ENCODE results near the gene PPHLN1. TPM values are rescaled to one million over a fixed set of nuclear protein-coding genes. Genes with fewer than 3 reads are reported as not detected.
A peak's percentile ranks its signal among the peaks of the same experiment; 100 is the strongest.

PPHLN1 gene
- total RNA-seq, 2 donors from 2014 or later, result 90.9 to 91.8 TPM

GRCh38 chr12:42296503-42297109 lies 29.4 kb upstream of the PPHLN1 start:
- H3K9me3 ChIP-seq (ENCODE audit: control insufficient read depth, low read length, poor library complexity, severe bottlenecking), result no peaks in the 10 kb centered on the region
- no peak overlapping the region for H3K4me3 Mint-ChIP-seq
- peaks cover 12% of the 10 kb centered on the region for H3K4me1 Mint-ChIP-seq
- H3K27ac Mint-ChIP-seq, result no peak overlapping the region
- no peaks in the 10 kb centered on the region for H3K27me3 Mint-ChIP-seq
- no peak for DNase-seq
- no peak for ATAC-seq
- peaks cover 2% of the 10 kb centered on the region for H3K36me3 Mint-ChIP-seq (ENCODE audit: low read depth)

- H3K9me3 ChIP-seq (ENCODE audit: control insufficient read depth, low read length, poor library complexity, severe bottlenecking), result no peaks in the 10 kb centered on the region
- Mint-ChIP-seq H3K27ac (peak overlapping the region; percentile 74), H3K4me3 (peak overlapping the region; percentile 57), H3K36me3 (ENCODE audit: low read depth) (peaks cover 2% of the 10 kb centered on the region), H3K27me3 (no peaks in the 10 kb centered on the region), H3K4me1 (peaks cover 12% of the 10 kb centered on the region)
- ATAC-seq (no peak), DNase-seq (no peak)
These were observed 27.1 kb upstream of the PPHLN1 start for GRCh38 chr12:42298887-42299286.

GRCh38 chr12:42299392-42300308 lies 26.3 kb upstream of the PPHLN1 start:
- DNase-seq (no peak), ATAC-seq (peak; percentile 54)
- peaks cover 12% of the 10 kb centered on the region for H3K4me1 Mint-ChIP-seq
- H3K27ac Mint-ChIP-seq, result peak overlapping the region; percentile 74
- H3K27me3 Mint-ChIP-seq, result no peaks in the 10 kb centered on the region
- peak overlapping the region; percentile 66 for H3K4me3 Mint-ChIP-seq
- H3K36me3 Mint-ChIP-seq (ENCODE audit: low read depth), result peaks cover 2% of the 10 kb centered on the region
- H3K9me3 ChIP-seq (ENCODE audit: control insufficient read depth, low read length, poor library complexity, severe bottlenecking), result no peaks in the 10 kb centered on the region

GRCh38 chr12:42306297-42306696 lies 19.7 kb upstream of the PPHLN1 start:
- Mint-ChIP-seq H3K36me3 (ENCODE audit: low read depth) (peaks cover 2% of the 10 kb centered on the region), H3K4me1 (no peaks in the 10 kb centered on the region), H3K27me3 (no peaks in the 10 kb centered on the region), H3K27ac (no peak overlapping the region), H3K4me3 (no peak overlapping the region)
- ATAC-seq, result no peak
- DNase-seq, result no peak
- no peaks in the 10 kb centered on the region for H3K9me3 ChIP-seq (ENCODE audit: control insufficient read depth, low read length, poor library complexity, severe bottlenecking)

- Mint-ChIP-seq H3K36me3 (ENCODE audit: low read depth) (peaks cover 2% of the 10 kb centered on the region), H3K4me3 (no peak overlapping the region), H3K27me3 (no peaks in the 10 kb centered on the region), H3K4me1 (no peaks in the 10 kb centered on the region), H3K27ac (no peak overlapping the region)
- no peaks in the 10 kb centered on the region for H3K9me3 ChIP-seq (ENCODE audit: control insufficient read depth, low read length, poor library complexity, severe bottlenecking)
- ATAC-seq (no peak), DNase-seq (no peak)
These were observed 17.6 kb upstream of the PPHLN1 start for GRCh38 chr12:42308390-42308789.

GRCh38 chr12:42309996-42310395 lies 16.0 kb upstream of the PPHLN1 start:
- DNase-seq (no peak), ATAC-seq (no peak)
- H3K36me3 Mint-ChIP-seq (ENCODE audit: low read depth), result peaks cover 4% of the 10 kb centered on the region
- no peaks in the 10 kb centered on the region for H3K27me3 Mint-ChIP-seq
- H3K4me1 Mint-ChIP-seq, result no peaks in the 10 kb centered on the region
- no peaks in the 10 kb centered on the region for H3K9me3 ChIP-seq (ENCODE audit: control insufficient read depth, low read length, poor library complexity, severe bottlenecking)
- no peak overlapping the region for H3K4me3 Mint-ChIP-seq
- no peak overlapping the region for H3K27ac Mint-ChIP-seq

GRCh38 chr12:42315108-42315507 lies 10.9 kb upstream of the PPHLN1 start:
- Mint-ChIP-seq H3K4me3 (no peak overlapping the region), H3K4me1 (peaks cover 3% of the 10 kb centered on the region), H3K36me3 (ENCODE audit: low read depth) (peaks cover 8% of the 10 kb centered on the region), H3K27ac (no peak overlapping the region), H3K27me3 (no peaks in the 10 kb centered on the region)
- ATAC-seq (no peak), DNase-seq (no peak)
- H3K9me3 ChIP-seq (ENCODE audit: control insufficient read depth, low read length, poor library complexity, severe bottlenecking), result no peaks in the 10 kb centered on the region

- H3K27ac Mint-ChIP-seq, result no peak overlapping the region
- no peaks in the 10 kb centered on the region for H3K27me3 Mint-ChIP-seq
- H3K9me3 ChIP-seq (ENCODE audit: control insufficient read depth, low read length, poor library complexity, severe bottlenecking), result no peaks in the 10 kb centered on the region
- peaks cover 7% of the 10 kb centered on the region for H3K36me3 Mint-ChIP-seq (ENCODE audit: low read depth)
- no peak overlapping the region for H3K4me3 Mint-ChIP-seq
- ATAC-seq, result no peak
- peaks cover 12% of the 10 kb centered on the region for H3K4me1 Mint-ChIP-seq
- no peak for DNase-seq
These were observed 5.2 kb upstream of the PPHLN1 start for GRCh38 chr12:42320796-42321195.

GRCh38 chr12:42322567-42322966 lies 3.4 kb upstream of the PPHLN1 start:
- ATAC-seq (no peak), DNase-seq (no peak)
- no peak overlapping the region for H3K4me3 Mint-ChIP-seq
- peak overlapping the region; percentile 11 for H3K27ac Mint-ChIP-seq
- H3K27me3 Mint-ChIP-seq, result no peaks in the 10 kb centered on the region
- H3K36me3 Mint-ChIP-seq (ENCODE audit: low read depth), result peaks cover 14% of the 10 kb centered on the region
- peaks cover 22% of the 10 kb centered on the region for H3K4me1 Mint-ChIP-seq
- H3K9me3 ChIP-seq (ENCODE audit: control insufficient read depth, low read length, poor library complexity, severe bottlenecking), result no peaks in the 10 kb centered on the region

GRCh38 chr12:42323856-42324255 lies 2.1 kb upstream of the PPHLN1 start:
- H3K9me3 ChIP-seq (ENCODE audit: control insufficient read depth, low read length, poor library complexity, severe bottlenecking), result no peaks in the 10 kb centered on the region
- ATAC-seq (no peak), DNase-seq (no peak)
- Mint-ChIP-seq H3K27ac (no peak overlapping the region), H3K4me1 (peaks cover 26% of the 10 kb centered on the region), H3K36me3 (ENCODE audit: low read depth) (peaks cover 14% of the 10 kb centered on the region), H3K4me3 (no peak overlapping the region), H3K27me3 (no peaks in the 10 kb centered on the region)

- peak overlapping the region; percentile 99 for H3K27ac Mint-ChIP-seq
- DNase-seq (no peak), ATAC-seq (no peak)
- no peaks in the 10 kb centered on the region for H3K27me3 Mint-ChIP-seq
- no peaks in the 10 kb centered on the region for H3K9me3 ChIP-seq (ENCODE audit: control insufficient read depth, low read length, poor library complexity, severe bottlenecking)
- H3K36me3 Mint-ChIP-seq (ENCODE audit: low read depth), result peaks cover 9% of the 10 kb centered on the region
- peak overlapping the region; percentile 98 for H3K4me3 Mint-ChIP-seq
- H3K4me1 Mint-ChIP-seq, result peaks cover 32% of the 10 kb centered on the region
These were observed 678 bp upstream of the PPHLN1 start for GRCh38 chr12:42325326-42325652.

GRCh38 chr12:42326541-42327226 lies 717 bp downstream of the PPHLN1 start:
- Mint-ChIP-seq H3K27me3 (no peaks in the 10 kb centered on the region), H3K4me3 (peak overlapping the region; percentile 98), H3K27ac (peak overlapping the region; percentile 99), H3K4me1 (peaks cover 45% of the 10 kb centered on the region), H3K36me3 (ENCODE audit: low read depth) (peaks cover 9% of the 10 kb centered on the region)
- no peaks in the 10 kb centered on the region for H3K9me3 ChIP-seq (ENCODE audit: control insufficient read depth, low read length, poor library complexity, severe bottlenecking)
- peak; percentile 31 for ATAC-seq
- no peak for DNase-seq

- H3K27ac Mint-ChIP-seq, result peak overlapping the region; percentile 99
- peaks cover 48% of the 10 kb centered on the region for H3K4me1 Mint-ChIP-seq
- H3K27me3 Mint-ChIP-seq, result no peaks in the 10 kb centered on the region
- H3K4me3 Mint-ChIP-seq, result peak overlapping the region; percentile 98
- DNase-seq (no peak), ATAC-seq (no peak)
- no peaks in the 10 kb centered on the region for H3K9me3 ChIP-seq (ENCODE audit: control insufficient read depth, low read length, poor library complexity, severe bottlenecking)
- peaks cover 9% of the 10 kb centered on the region for H3K36me3 Mint-ChIP-seq (ENCODE audit: low read depth)
These were observed 1.2 kb downstream of the PPHLN1 start for GRCh38 chr12:42327227-42327590.

All from T-helper 17 cell (primary cell).